Astrocyte (in vitro differentiated cells and primary cell): ENCODE results near the gene DCC. TPM values are rescaled to one million over a fixed set of nuclear protein-coding genes. Genes with fewer than 3 reads are reported as not detected.

Source experiments
- DNase-seq: peaks from one replicate; pipeline ENCODE4 v3.0.0-alpha.2; 2010; ENCODE audit warnings: low read depth
- FAIRE-seq: peaks from 2 replicates; lab custom pipeline; 2011; peaks lifted over from hg19 to GRCh38; lab: Jason Lieb, UNC
- H2AFZ ChIP-seq: 2 replicates; pipeline ENCODE4 v1.6.0; 2012; ENCODE audit warnings: low read depth, low read length, inconsistent platforms
- H3K27ac ChIP-seq: 2 replicates; pipeline ENCODE4 v1.5.1; 2011; ENCODE audit warnings: low read depth, low read length, inconsistent platforms
- H3K27me3 ChIP-seq: 2 replicates; pipeline ENCODE4 v1.6.0; 2011; ENCODE audit warnings: low read length, inconsistent platforms; ENCODE audit not compliant: insufficient read depth
- H3K36me3 ChIP-seq: 2 replicates; pipeline ENCODE4 v1.5.1; 2011; ENCODE audit warnings: low read length, inconsistent platforms; ENCODE audit not compliant: insufficient read depth
- H3K4me1 ChIP-seq: 2 replicates; pipeline ENCODE4 v1.5.1; 2011; ENCODE audit warnings: low read length, inconsistent platforms; ENCODE audit not compliant: insufficient read depth
- H3K4me2 ChIP-seq: 2 replicates; pipeline ENCODE4 v1.6.0; 2012; ENCODE audit warnings: low read length, inconsistent platforms
- H3K4me3 ChIP-seq: 2 replicates; pipeline ENCODE4 v1.5.1; 2011; ENCODE audit warnings: low read depth, mild to moderate bottlenecking, low read length, inconsistent platforms; ENCODE audit not compliant: insufficient read depth
- H3K79me2 ChIP-seq: 2 replicates; pipeline ENCODE4 v1.6.0; 2012; ENCODE audit warnings: mild to moderate bottlenecking, low read length, inconsistent platforms; ENCODE audit not compliant: insufficient read depth
- H3K9ac ChIP-seq: 2 replicates; pipeline ENCODE4 v1.6.0; 2012; ENCODE audit warnings: mild to moderate bottlenecking, low read length, inconsistent platforms
- H3K9me3 ChIP-seq: 2 replicates; pipeline ENCODE4 v1.5.1; 2012; ENCODE audit warnings: low read depth, mild to moderate bottlenecking, low read length, inconsistent platforms; ENCODE audit not compliant: insufficient read depth
- H4K20me1 ChIP-seq: 2 replicates; pipeline ENCODE4 v1.6.0; 2012; ENCODE audit warnings: low read length, inconsistent platforms; ENCODE audit not compliant: insufficient read depth
- H3K27ac Mint-ChIP-seq: one replicate; pipeline ENCODE4 v1.8.0; 2021; ENCODE audit warnings: mild to moderate bottlenecking, mixed read lengths; ENCODE audit not compliant: unreplicated experiment
- H3K27me3 Mint-ChIP-seq: one replicate; pipeline ENCODE4 v1.8.0; 2021; ENCODE audit warnings: low read depth, mixed read lengths; ENCODE audit not compliant: unreplicated experiment
- H3K36me3 Mint-ChIP-seq: one replicate; pipeline ENCODE4 v1.8.0; 2021; ENCODE audit warnings: low read depth, mixed read lengths; ENCODE audit not compliant: unreplicated experiment
- H3K4me1 Mint-ChIP-seq: one replicate; pipeline ENCODE4 v1.8.0; 2021; ENCODE audit warnings: low read depth, mixed read lengths; ENCODE audit not compliant: unreplicated experiment
- H3K4me3 Mint-ChIP-seq: one replicate; pipeline ENCODE4 v1.8.0; 2021; ENCODE audit warnings: mild to moderate bottlenecking, moderate library complexity, mixed read lengths; ENCODE audit not compliant: unreplicated experiment
- H3K9me3 Mint-ChIP-seq: one replicate; pipeline ENCODE4 v1.8.0; 2021; ENCODE audit warnings: mild to moderate bottlenecking, mixed read lengths; ENCODE audit not compliant: unreplicated experiment
- EZH2 ChIP-seq: IDR thresholded peaks from 2 replicates; pipeline ENCODE4 v1.6.1; 2012; ENCODE audit warnings: mild to moderate bottlenecking, low read length, inconsistent platforms; ENCODE audit not compliant: insufficient read depth
- total RNA-seq: library from RNA; stranded (reverse); gene quantifications from 2 replicates; pipeline ENCODE4 v1.2.1, GENCODE V29; 2021
- TF ChIP-seq, protein P1 (sequence below): IDR thresholded peaks from 2 replicates; pipeline ENCODE4 v1.5.1; 2011; ENCODE audit warnings: low read depth, mild to moderate bottlenecking, inconsistent platforms, low read length, moderate library complexity; ENCODE audit not compliant: insufficient read depth

Gene DCC
- total RNA-seq, 1 donor from 2014 or later = 2.6 TPM

DNA sequence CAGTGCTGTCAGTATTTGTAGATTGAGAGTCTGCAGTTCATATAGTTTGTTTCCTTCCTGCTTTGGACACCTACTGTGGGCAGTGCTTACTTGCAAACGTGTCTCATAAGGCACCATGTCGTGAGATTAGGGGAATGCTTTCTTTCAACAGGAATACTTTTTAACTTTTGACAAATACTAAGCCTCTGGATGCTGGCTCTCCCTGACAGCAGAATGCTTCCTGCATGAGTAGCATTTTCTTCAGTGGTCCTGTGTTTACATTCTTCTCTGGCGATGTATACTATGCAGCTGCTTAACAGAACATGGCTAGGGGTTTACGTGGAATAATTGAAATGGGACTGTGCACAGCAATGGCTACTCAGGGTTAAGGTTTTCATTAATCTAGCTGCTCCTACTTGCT lies 1077.0 kb downstream of the DCC start:
- Histone ChIP-seq H3K36me3 (no peaks in the 10 kb centered on the region), H4K20me1 (no peaks in the 10 kb centered on the region), H2AFZ (no peak overlapping the region), H3K9ac (no peak overlapping the region), H3K27ac (no peak overlapping the region), H3K27me3 (no peaks in the 10 kb centered on the region), H3K79me2 (no peaks in the 10 kb centered on the region), H3K4me2 (no peak overlapping the region), H3K9me3 (no peaks in the 10 kb centered on the region), H3K4me3 (no peak overlapping the region), H3K4me1 (no peaks in the 10 kb centered on the region)
- DNase-seq = no peak
- no peak for TF ChIP-seq EZH2
- TF ChIP-seq, protein P1, sequence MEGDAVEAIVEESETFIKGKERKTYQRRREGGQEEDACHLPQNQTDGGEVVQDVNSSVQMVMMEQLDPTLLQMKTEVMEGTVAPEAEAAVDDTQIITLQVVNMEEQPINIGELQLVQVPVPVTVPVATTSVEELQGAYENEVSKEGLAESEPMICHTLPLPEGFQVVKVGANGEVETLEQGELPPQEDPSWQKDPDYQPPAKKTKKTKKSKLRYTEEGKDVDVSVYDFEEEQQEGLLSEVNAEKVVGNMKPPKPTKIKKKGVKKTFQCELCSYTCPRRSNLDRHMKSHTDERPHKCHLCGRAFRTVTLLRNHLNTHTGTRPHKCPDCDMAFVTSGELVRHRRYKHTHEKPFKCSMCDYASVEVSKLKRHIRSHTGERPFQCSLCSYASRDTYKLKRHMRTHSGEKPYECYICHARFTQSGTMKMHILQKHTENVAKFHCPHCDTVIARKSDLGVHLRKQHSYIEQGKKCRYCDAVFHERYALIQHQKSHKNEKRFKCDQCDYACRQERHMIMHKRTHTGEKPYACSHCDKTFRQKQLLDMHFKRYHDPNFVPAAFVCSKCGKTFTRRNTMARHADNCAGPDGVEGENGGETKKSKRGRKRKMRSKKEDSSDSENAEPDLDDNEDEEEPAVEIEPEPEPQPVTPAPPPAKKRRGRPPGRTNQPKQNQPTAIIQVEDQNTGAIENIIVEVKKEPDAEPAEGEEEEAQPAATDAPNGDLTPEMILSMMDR = no peak
- Mint-ChIP-seq H3K9me3 (no peaks in the 10 kb centered on the region), H3K27me3 (no peaks in the 10 kb centered on the region), H3K4me1 (peaks cover 4% of the 10 kb centered on the region), H3K36me3 (no peaks in the 10 kb centered on the region), H3K4me3 (no peak overlapping the region), H3K27ac (no peak overlapping the region)
- FAIRE-seq = no peak

DNA sequence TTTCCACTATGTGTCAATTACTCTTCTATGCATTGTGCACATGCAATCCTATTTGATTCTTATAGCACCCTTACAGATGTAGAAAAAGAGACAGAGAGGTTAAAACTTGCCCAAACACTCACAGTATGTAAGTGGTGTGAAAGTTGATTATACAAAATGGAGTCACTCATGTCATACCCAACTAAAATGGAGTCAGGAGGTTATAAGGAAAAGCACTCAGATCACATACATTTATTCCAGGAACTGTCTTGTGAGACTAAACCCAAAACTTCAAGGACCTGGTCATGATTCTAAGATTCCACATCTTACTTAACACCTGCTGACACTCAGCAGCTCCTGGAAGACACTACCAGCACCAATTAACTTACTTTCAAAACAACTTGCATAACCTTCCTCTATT lies 1081.9 kb downstream of the DCC start:
- H3K36me3 Mint-ChIP-seq = no peaks in the 10 kb centered on the region
- FAIRE-seq = no peak

DNA sequence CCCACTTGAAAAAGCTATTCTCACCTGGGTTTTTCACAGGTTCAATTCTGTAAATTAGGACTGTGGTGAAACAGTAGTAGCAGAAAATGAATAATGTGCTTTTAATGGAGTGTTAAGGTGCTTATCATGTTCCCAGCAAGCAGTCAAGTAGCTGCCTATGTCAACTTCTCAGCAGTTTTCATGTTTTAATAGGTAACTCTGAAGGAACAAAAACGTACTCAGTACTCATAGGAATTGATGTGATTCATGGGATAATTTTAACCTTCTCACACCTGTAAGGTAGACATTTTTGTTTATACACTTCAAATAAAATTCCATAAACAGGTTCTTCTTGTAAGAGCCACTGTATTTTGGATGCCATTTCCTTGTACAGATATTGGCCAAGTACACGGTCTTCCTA lies 1082.9 kb downstream of the DCC start:
- no peaks in the 10 kb centered on the region for H3K27me3 Mint-ChIP-seq
- Histone ChIP-seq H3K36me3 (no peaks in the 10 kb centered on the region), H3K4me2 (no peak overlapping the region), H3K27ac (no peak overlapping the region), H3K4me3 (no peak overlapping the region), H3K9ac (no peak overlapping the region), H4K20me1 (no peaks in the 10 kb centered on the region), H3K27me3 (no peaks in the 10 kb centered on the region), H3K4me1 (no peaks in the 10 kb centered on the region), H3K79me2 (no peaks in the 10 kb centered on the region), H2AFZ (no peak overlapping the region), H3K9me3 (no peaks in the 10 kb centered on the region)
- TF ChIP-seq, protein P1 = no peak
- TF ChIP-seq EZH2 = no peak
- H3K27ac Mint-ChIP-seq = no peak overlapping the region
- no peak overlapping the region for H3K4me3 Mint-ChIP-seq
- FAIRE-seq (no peak), DNase-seq (no peak)
- peaks cover 8% of the 10 kb centered on the region for H3K4me1 Mint-ChIP-seq
- no peaks in the 10 kb centered on the region for H3K36me3 Mint-ChIP-seq
- H3K9me3 Mint-ChIP-seq = no peaks in the 10 kb centered on the region

More for the DNA sequence above, 1081.9 kb downstream of the DCC start:
- TF ChIP-seq EZH2 = no peak
- TF ChIP-seq, protein P1 = no peak
- Mint-ChIP-seq H3K27me3 (no peaks in the 10 kb centered on the region), H3K9me3 (no peaks in the 10 kb centered on the region), H3K27ac (no peak overlapping the region), H3K4me3 (no peak overlapping the region), H3K4me1 (peaks cover 10% of the 10 kb centered on the region)
- H3K9ac ChIP-seq = no peak overlapping the region
- no peak overlapping the region for H3K4me3 ChIP-seq
- H3K79me2 ChIP-seq = no peaks in the 10 kb centered on the region
- no peaks in the 10 kb centered on the region for H4K20me1 ChIP-seq
- no peak for DNase-seq
- no peak overlapping the region for H3K4me2 ChIP-seq
- no peaks in the 10 kb centered on the region for H3K27me3 ChIP-seq
- H3K4me1 ChIP-seq = no peaks in the 10 kb centered on the region
- H3K36me3 ChIP-seq = no peaks in the 10 kb centered on the region
- no peak overlapping the region for H3K27ac ChIP-seq
- no peaks in the 10 kb centered on the region for H3K9me3 ChIP-seq
- no peak overlapping the region for H2AFZ ChIP-seq
